SK-N-SH treated with all-trans-retinoic acid at 6 μM for 48 hours (cell line): ENCODE results near the gene CACNA1C.

ENCODE experiments used
- ATAC-seq: fragments of 200-7000 bp; cut with Tn5 transposase; 3 replicates; pipeline ENCODE4 v1.9.1; 2020; ENCODE audit warnings: mild to moderate bottlenecking, moderate library complexity
- ARNTL ChIP-seq: fragments of 450-650 bp; formaldehyde crosslinking; IDR thresholded peaks from 2 replicates; pipeline ENCODE4 v1.5.0; 2020; ENCODE audit warnings: low read depth, mild to moderate bottlenecking, moderate library complexity, borderline replicate concordance
- CSDC2 ChIP-seq: fragments of 250-450 bp; sonication (Bioruptor Pico); IDR thresholded peaks from 2 replicates; pipeline ENCODE4 v1.5.0; 2020; ENCODE audit warnings: mild to moderate bottlenecking, moderate library complexity
- ESRRG ChIP-seq: fragments of 250-450 bp; sonication (Bioruptor Pico); IDR thresholded peaks from 2 replicates; pipeline ENCODE4 v1.6.1; 2021; ENCODE audit warnings: mild to moderate bottlenecking
- GLIS3 ChIP-seq: fragments of 250-450 bp; sonication (Bioruptor Pico); IDR thresholded peaks from 2 replicates; pipeline ENCODE4 v1.5.0; 2020; ENCODE audit warnings: mild to moderate bottlenecking, moderate library complexity
- ISL1 ChIP-seq: fragments of 250-450 bp; sonication (Bioruptor Pico); IDR thresholded peaks from 2 replicates; pipeline ENCODE4 v2.1.2; 2022; ENCODE audit warnings: mild to moderate bottlenecking, moderate library complexity
- OSR1 ChIP-seq: fragments of 250-450 bp; sonication (Bioruptor Pico); IDR thresholded peaks from 2 replicates; pipeline ENCODE4 v1.8.0; 2022; ENCODE audit warnings: moderate library complexity, mild to moderate bottlenecking, inconsistent platforms
- PATZ1 ChIP-seq: fragments of 250-450 bp; sonication (Bioruptor Pico); IDR thresholded peaks from 2 replicates; pipeline ENCODE4 v1.8.0; 2020; ENCODE audit warnings: mild to moderate bottlenecking, moderate library complexity, borderline replicate concordance
- PPARA ChIP-seq: fragments of 250-450 bp; sonication (Bioruptor Pico); IDR thresholded peaks from 2 replicates; pipeline ENCODE4 v1.5.0; 2020; ENCODE audit warnings: mild to moderate bottlenecking, borderline replicate concordance
- RARB ChIP-seq: fragments of 250-450 bp; sonication (Bioruptor Pico); IDR thresholded peaks from 2 replicates; pipeline ENCODE4 v1.8.0; 2021; ENCODE audit warnings: mild to moderate bottlenecking, moderate library complexity
- SNAI2 ChIP-seq: fragments of 250-450 bp; sonication (Bioruptor Pico); IDR thresholded peaks from 2 replicates; pipeline ENCODE4 v1.5.0; 2020; ENCODE audit warnings: mild to moderate bottlenecking, moderate library complexity
- TCF4 ChIP-seq: fragments of 250-450 bp; sonication (Bioruptor Pico); IDR thresholded peaks from 2 replicates; pipeline ENCODE4 v1.8.0; 2021; ENCODE audit warnings: mild to moderate bottlenecking, moderate library complexity, borderline replicate concordance
- TOX ChIP-seq: fragments of 250-450 bp; sonication (Bioruptor Pico); IDR thresholded peaks from 2 replicates; pipeline ENCODE4 v1.8.0; 2021; ENCODE audit warnings: mild to moderate bottlenecking, moderate library complexity, borderline replicate concordance
- ZC3H10 ChIP-seq: fragments of 250-450 bp; sonication (Bioruptor Pico); IDR thresholded peaks from 2 replicates; pipeline ENCODE4 v1.5.1; 2021; ENCODE audit warnings: mild to moderate bottlenecking, moderate library complexity
- ZFP3 ChIP-seq: fragments of 250-450 bp; sonication (Bioruptor Pico); IDR thresholded peaks from 2 replicates; pipeline ENCODE4 v1.5.0; 2020; ENCODE audit warnings: mild to moderate bottlenecking, moderate library complexity
- ZFP30 ChIP-seq: fragments of 450-650 bp; formaldehyde crosslinking; IDR thresholded peaks from 2 replicates; pipeline ENCODE4 v1.5.0; 2022; ENCODE audit warnings: mild to moderate bottlenecking, moderate library complexity
- ZNF565 ChIP-seq: fragments of 450-650 bp; formaldehyde crosslinking; conservative IDR thresholded peaks from 2 replicates; pipeline ENCODE4 v1.5.0; 2020; ENCODE audit warnings: low read depth, mild to moderate bottlenecking, moderate library complexity
- ZNF70 ChIP-seq: fragments of 450-650 bp; formaldehyde crosslinking; IDR thresholded peaks from 2 replicates; pipeline ENCODE4 v1.5.0; 2020; ENCODE audit warnings: mild to moderate bottlenecking, moderate library complexity
- ZNF8 ChIP-seq: fragments of 450-650 bp; formaldehyde crosslinking; IDR thresholded peaks from 2 replicates; pipeline ENCODE4 v1.5.0; 2020; ENCODE audit warnings: mild to moderate bottlenecking, moderate library complexity
- TF ChIP-seq, protein P1 (sequence below): fragments of 250-450 bp; sonication (Bioruptor Pico); IDR thresholded peaks from 2 replicates; pipeline ENCODE4 v1.5.0; 2020; ENCODE audit warnings: mild to moderate bottlenecking, moderate library complexity
- TF ChIP-seq, protein P2 (sequence below): fragments of 250-450 bp; sonication (Bioruptor Pico); IDR thresholded peaks from 2 replicates; pipeline ENCODE4 v1.5.1; 2020; ENCODE audit warnings: low read depth, mild to moderate bottlenecking, moderate library complexity

The CACNA1C gene

GRCh38 chr12:2177003-2177402, 124.2 kb downstream of the CACNA1C start:
- TF ChIP-seq ARNTL (CRISPR knock-in tag) (no peak), GLIS3 (no peak), ISL1 (no peak), PATZ1 (CRISPR knock-in tag) (no peak), TOX (no peak), ZNF70 (CRISPR knock-in tag) (no peak), ZFP30 (CRISPR knock-in tag) (no peak), ZFP3 (no peak), ESRRG (CRISPR knock-in tag) (no peak)
- TF ChIP-seq, protein P1, sequence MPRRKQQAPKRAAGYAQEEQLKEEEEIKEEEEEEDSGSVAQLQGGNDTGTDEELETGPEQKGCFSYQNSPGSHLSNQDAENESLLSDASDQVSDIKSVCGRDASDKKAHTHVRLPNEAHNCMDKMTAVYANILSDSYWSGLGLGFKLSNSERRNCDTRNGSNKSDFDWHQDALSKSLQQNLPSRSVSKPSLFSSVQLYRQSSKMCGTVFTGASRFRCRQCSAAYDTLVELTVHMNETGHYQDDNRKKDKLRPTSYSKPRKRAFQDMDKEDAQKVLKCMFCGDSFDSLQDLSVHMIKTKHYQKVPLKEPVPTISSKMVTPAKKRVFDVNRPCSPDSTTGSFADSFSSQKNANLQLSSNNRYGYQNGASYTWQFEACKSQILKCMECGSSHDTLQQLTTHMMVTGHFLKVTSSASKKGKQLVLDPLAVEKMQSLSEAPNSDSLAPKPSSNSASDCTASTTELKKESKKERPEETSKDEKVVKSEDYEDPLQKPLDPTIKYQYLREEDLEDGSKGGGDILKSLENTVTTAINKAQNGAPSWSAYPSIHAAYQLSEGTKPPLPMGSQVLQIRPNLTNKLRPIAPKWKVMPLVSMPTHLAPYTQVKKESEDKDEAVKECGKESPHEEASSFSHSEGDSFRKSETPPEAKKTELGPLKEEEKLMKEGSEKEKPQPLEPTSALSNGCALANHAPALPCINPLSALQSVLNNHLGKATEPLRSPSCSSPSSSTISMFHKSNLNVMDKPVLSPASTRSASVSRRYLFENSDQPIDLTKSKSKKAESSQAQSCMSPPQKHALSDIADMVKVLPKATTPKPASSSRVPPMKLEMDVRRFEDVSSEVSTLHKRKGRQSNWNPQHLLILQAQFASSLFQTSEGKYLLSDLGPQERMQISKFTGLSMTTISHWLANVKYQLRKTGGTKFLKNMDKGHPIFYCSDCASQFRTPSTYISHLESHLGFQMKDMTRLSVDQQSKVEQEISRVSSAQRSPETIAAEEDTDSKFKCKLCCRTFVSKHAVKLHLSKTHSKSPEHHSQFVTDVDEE (CRISPR knock-in tag) = no peak
- TF ChIP-seq, protein P2, sequence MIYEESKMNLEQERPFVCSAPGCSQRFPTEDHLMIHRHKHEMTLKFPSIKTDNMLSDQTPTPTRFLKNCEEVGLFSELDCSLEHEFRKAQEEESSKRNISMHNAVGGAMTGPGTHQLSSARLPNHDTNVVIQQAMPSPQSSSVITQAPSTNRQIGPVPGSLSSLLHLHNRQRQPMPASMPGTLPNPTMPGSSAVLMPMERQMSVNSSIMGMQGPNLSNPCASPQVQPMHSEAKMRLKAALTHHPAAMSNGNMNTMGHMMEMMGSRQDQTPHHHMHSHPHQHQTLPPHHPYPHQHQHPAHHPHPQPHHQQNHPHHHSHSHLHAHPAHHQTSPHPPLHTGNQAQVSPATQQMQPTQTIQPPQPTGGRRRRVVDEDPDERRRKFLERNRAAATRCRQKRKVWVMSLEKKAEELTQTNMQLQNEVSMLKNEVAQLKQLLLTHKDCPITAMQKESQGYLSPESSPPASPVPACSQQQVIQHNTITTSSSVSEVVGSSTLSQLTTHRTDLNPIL (CRISPR knock-in tag) = no peak
- TF ChIP-seq, all 23 proteins: peak for 0
- ATAC-seq = no peak

GRCh38 chr12:2177751-2178150, 125.0 kb downstream of the CACNA1C start:
- ATAC-seq = no peak
- TF ChIP-seq ZNF8 (CRISPR knock-in tag) (no peak), ZNF70 (CRISPR knock-in tag) (no peak), OSR1 (CRISPR knock-in tag) (no peak), TCF4 (CRISPR knock-in tag) (no peak), ISL1 (no peak), TOX (no peak), ZFP3 (no peak), ESRRG (CRISPR knock-in tag) (no peak)
- TF ChIP-seq, protein P2 (CRISPR knock-in tag) = no peak

DNA sequence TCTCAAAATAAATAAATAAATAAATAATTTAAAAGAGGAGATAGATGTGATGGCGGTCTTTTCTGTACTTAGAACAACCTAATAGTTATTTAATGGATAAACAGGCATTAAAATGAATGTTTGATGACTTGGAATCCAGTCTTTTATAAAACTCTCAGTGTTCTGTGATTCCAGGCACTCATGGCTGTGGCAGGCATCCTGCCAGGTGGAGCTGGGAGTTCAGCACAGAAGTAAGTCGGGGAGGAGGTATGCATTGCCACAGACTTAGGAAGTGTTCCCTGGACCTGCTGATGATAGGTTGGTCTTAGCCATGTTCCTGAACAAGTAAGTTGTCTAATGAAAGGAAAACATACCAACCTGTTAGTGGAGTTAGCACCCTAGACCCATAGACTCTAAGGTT, 126.3 kb downstream of the CACNA1C start:
- no peak for TF ChIP-seq ZFP3
- no peak for TF ChIP-seq ISL1
- no peak for TF ChIP-seq CSDC2 (CRISPR knock-in tag)
- TF ChIP-seq, protein P2 (CRISPR knock-in tag) = no peak
- no peak for TF ChIP-seq ZFP30 (CRISPR knock-in tag)
- TF ChIP-seq ESRRG (CRISPR knock-in tag) = no peak
- no peak for TF ChIP-seq TOX
- TF ChIP-seq ZNF565 (CRISPR knock-in tag) = no peak
- no peak for TF ChIP-seq PPARA (CRISPR knock-in tag)
- TF ChIP-seq TCF4 (CRISPR knock-in tag) = no peak
- TF ChIP-seq SNAI2 (CRISPR knock-in tag) = no peak
- TF ChIP-seq ARNTL (CRISPR knock-in tag) = no peak
- no peak for TF ChIP-seq RARB (CRISPR knock-in tag)
- TF ChIP-seq OSR1 (CRISPR knock-in tag) = no peak
- TF ChIP-seq PATZ1 (CRISPR knock-in tag) = no peak
- TF ChIP-seq GLIS3 = no peak
- no peak for TF ChIP-seq ZC3H10 (CRISPR knock-in tag)
- ATAC-seq = no peak
